H1 (cell line): Measurements from ENCODE around the gene CCNE1.

Source experiments
- CTBP2 ChIP-seq: IDR thresholded peaks from 2 replicates; pipeline ENCODE4 v1.7.0; 2011; ENCODE audit warnings: borderline replicate concordance, mild to moderate bottlenecking, moderate library complexity, mixed read lengths, low read length; ENCODE audit not compliant: insufficient read depth, insufficient read length
- CTCF ChIP-seq, 3 experiments: IDR thresholded peaks; 1 replicate in 2 of 3; 2 replicates in 1 of 3; pipeline versions ENCODE4 v1.5.1 to v1.6.1; 2011; ENCODE audit warnings: low read length in 3 of 3, mild to moderate bottlenecking in 3 of 3, inconsistent platforms in 2 of 3, low read depth in 1 of 3, moderate library complexity in 1 of 3; ENCODE audit not compliant: insufficient read depth in 1 of 3; ENCODE audit errors: control extremely low read depth in 1 of 3
- EGR1 ChIP-seq: IDR thresholded peaks from 2 replicates; pipeline ENCODE4 v1.6.1; 2011; ENCODE audit warnings: low read depth, low read length, borderline replicate concordance
- POLR2A ChIP-seq, 2 experiments: IDR thresholded peaks; 1 replicate in 1 of 2; 2 replicates in 1 of 2; pipeline ENCODE4 v1.6.1; 2011; ENCODE audit warnings: low read depth in 2 of 2, low read length in 2 of 2, mild to moderate bottlenecking in 2 of 2; ENCODE audit errors: control extremely low read depth in 1 of 2
- ZNF274 ChIP-seq: IDR thresholded peaks from 2 replicates; pipeline ENCODE4 v1.7.0; 2012; ENCODE audit warnings: low read length, borderline replicate concordance; ENCODE audit errors: extremely low read depth

GRCh38 chr19:29849208-29849607, 37.4 kb downstream of the CCNE1 start:
- TF ChIP-seq CTCF (IDR thresholded peaks at IDR 0.05; ENCODE audit: control extremely low read depth in 1 of 3, insufficient read depth in 1 of 3, low read depth in 1 of 3, low read length in 3 of 3) (no peak), ZNF274 (no peak), POLR2A (IDR thresholded peaks at IDR 0.05; ENCODE audit: control extremely low read depth in 1 of 2, low read depth in 2 of 2, low read length in 2 of 2) (no peak), CTBP2 (no peak), EGR1 (no peak)
